ENCODE data around the gene ABHD1. TPM values are rescaled to one million over a fixed set of nuclear protein-coding genes. Genes with fewer than 3 reads are reported as not detected.

ABHD1 gene
- total RNA-seq, 1 experiment from 2014 or later, result 0.18 TPM

GRCh38 chr2:27079233-27080139 is 44.1 kb upstream of the ABHD1 start:
- Mint-ChIP-seq H3K27me3 (ENCODE audit: insufficient read depth, unreplicated experiment) (peaks cover 15% of the 10 kb centered on the region), H3K27ac (ENCODE audit: unreplicated experiment) (no peak overlapping the region), H3K36me3 (ENCODE audit: insufficient read depth, unreplicated experiment) (peaks cover 6% of the 10 kb centered on the region), H3K9me3 (ENCODE audit: unreplicated experiment) (no peaks in the 10 kb centered on the region), H3K4me1 (ENCODE audit: low read depth, unreplicated experiment) (peaks cover 10% of the 10 kb centered on the region), H3K4me3 (ENCODE audit: unreplicated experiment) (no peak overlapping the region)
- Histone ChIP-seq H3K4me1 (peaks cover 7% of the 10 kb centered on the region), H3K4me3 (ENCODE audit: low read depth, low read length) (no peak overlapping the region), H3K9me3 (no peaks in the 10 kb centered on the region), H3K27me3 (replicated peaks; ENCODE audit: control insufficient read depth, insufficient read depth, low read length) (no peaks in the 10 kb centered on the region), H3K36me3 (ENCODE audit: control insufficient read depth, insufficient read depth, low read length) (no peaks in the 10 kb centered on the region)
- no TSS peak for BruUV-seq (replicated peaks)
- TF ChIP-seq CTCF (IDR thresholded peaks at IDR 0.05; ENCODE audit: insufficient read depth in 1 of 2, low read depth in 1 of 2, low read length in 1 of 2, severe bottlenecking in 1 of 2, unreplicated experiment in 1 of 2), result no peak
- CTCF ChIA-PET, result no interaction called here
- POLR2A ChIA-PET, result interaction anchor here (0.5 kb wide), 3 partner anchors 15 to 296 kb away, joined by 3 to 6 read pairs (median 3); no protein-coding TSS in a partner anchor
- DNase-seq, result no peak
- intact Hi-C loops (cut with micrococcal nuclease; ENCODE audit: unreplicated experiment), result loop anchor here (2.0 kb wide), 2 partner anchors 47 to 59 kb away; partner anchors contain the start of gene TMEM214

- Mint-ChIP-seq H3K9me3 (ENCODE audit: unreplicated experiment) (no peaks in the 10 kb centered on the region), H3K36me3 (ENCODE audit: insufficient read depth, unreplicated experiment) (peaks cover 6% of the 10 kb centered on the region), H3K4me3 (ENCODE audit: unreplicated experiment) (no peak overlapping the region), H3K4me1 (ENCODE audit: low read depth, unreplicated experiment) (peaks cover 11% of the 10 kb centered on the region), H3K27me3 (ENCODE audit: insufficient read depth, unreplicated experiment) (peaks cover 13% of the 10 kb centered on the region), H3K27ac (ENCODE audit: unreplicated experiment) (no peak overlapping the region)
- DNase-seq, result no peak
- no peaks in the 10 kb centered on the region for H3K27me3 ChIP-seq (replicated peaks; ENCODE audit: control insufficient read depth, insufficient read depth, low read length)
- H3K9me3 ChIP-seq, result no peaks in the 10 kb centered on the region
- no peak overlapping the region for H3K4me3 ChIP-seq (ENCODE audit: low read depth, low read length)
- ChIA-PET CTCF (no interaction called here), POLR2A (interaction anchor here (0.5 kb wide), 1 partner anchor 16 kb away, joined by 6 read pairs; no protein-coding TSS in a partner anchor)
- TF ChIP-seq CTCF (IDR thresholded peaks at IDR 0.05; ENCODE audit: insufficient read depth in 1 of 2, low read depth in 1 of 2, low read length in 1 of 2, severe bottlenecking in 1 of 2, unreplicated experiment in 1 of 2), result no peak
- BruUV-seq (replicated peaks), result no TSS peak
- intact Hi-C loops (cut with micrococcal nuclease; ENCODE audit: unreplicated experiment), result loop anchor here (2.0 kb wide), 2 partner anchors 47 to 59 kb away; partner anchors contain the start of gene TMEM214
- H3K36me3 ChIP-seq (ENCODE audit: control insufficient read depth, insufficient read depth, low read length), result no peaks in the 10 kb centered on the region
- H3K4me1 ChIP-seq, result peaks cover 7% of the 10 kb centered on the region
Measured at GRCh38 chr2:27080140-27080469, 43.5 kb upstream of the ABHD1 start.

- DNase-seq, result no peak
- peak overlapping the region; percentile 70 for H3K4me3 Mint-ChIP-seq (ENCODE audit: unreplicated experiment)
- H3K27me3 Mint-ChIP-seq (ENCODE audit: insufficient read depth, unreplicated experiment), result peaks cover 12% of the 10 kb centered on the region
- Histone ChIP-seq H3K9me3 (no peaks in the 10 kb centered on the region), H3K4me1 (peaks cover 7% of the 10 kb centered on the region), H3K27me3 (replicated peaks; ENCODE audit: control insufficient read depth, insufficient read depth, low read length) (no peaks in the 10 kb centered on the region), H3K36me3 (ENCODE audit: control insufficient read depth, insufficient read depth, low read length) (no peaks in the 10 kb centered on the region), H3K4me3 (ENCODE audit: low read depth, low read length) (no peak overlapping the region)
- H3K36me3 Mint-ChIP-seq (ENCODE audit: insufficient read depth, unreplicated experiment), result peaks cover 6% of the 10 kb centered on the region
- no peak overlapping the region for H3K27ac Mint-ChIP-seq (ENCODE audit: unreplicated experiment)
- CTCF ChIA-PET, result interaction anchor here (0.6 to 2.1 kb wide), 11 partner anchors 9 to 130 kb away, joined by 3 to 19 read pairs (median 5); partner anchors contain the start of genes ABHD1, AGBL5 and OST4
- H3K4me1 Mint-ChIP-seq (ENCODE audit: low read depth, unreplicated experiment), result peaks cover 15% of the 10 kb centered on the region
- no TSS peak for BruUV-seq (replicated peaks)
- H3K9me3 Mint-ChIP-seq (ENCODE audit: unreplicated experiment), result no peaks in the 10 kb centered on the region
- POLR2A ChIA-PET, result interaction anchor here (0.5 to 1.0 kb wide), 2 partner anchors 9 to 265 kb away, joined by 3 to 7 read pairs; partner anchors contain the start of gene OST4
- no peak for TF ChIP-seq CTCF (IDR thresholded peaks at IDR 0.05; ENCODE audit: insufficient read depth in 1 of 2, low read depth in 1 of 2, low read length in 1 of 2, severe bottlenecking in 1 of 2, unreplicated experiment in 1 of 2)
- intact Hi-C loops (cut with micrococcal nuclease; ENCODE audit: unreplicated experiment), result loop anchor here (2.0 kb wide), 2 partner anchors 48 to 60 kb away; partner anchors contain the start of gene TMEM214
Measured at GRCh38 chr2:27080603-27080936, 43.0 kb upstream of the ABHD1 start.

Data from Caco-2 (cell line).